NK-92 (cell line): ENCODE data around the gene C1orf87.

Experiments used
- DNase-seq: peaks from one replicate; lab custom pipeline; 2025; ENCODE audit not compliant: unreplicated experiment; lab: John Stamatoyannopoulos, UW

The C1orf87 gene

DNA sequence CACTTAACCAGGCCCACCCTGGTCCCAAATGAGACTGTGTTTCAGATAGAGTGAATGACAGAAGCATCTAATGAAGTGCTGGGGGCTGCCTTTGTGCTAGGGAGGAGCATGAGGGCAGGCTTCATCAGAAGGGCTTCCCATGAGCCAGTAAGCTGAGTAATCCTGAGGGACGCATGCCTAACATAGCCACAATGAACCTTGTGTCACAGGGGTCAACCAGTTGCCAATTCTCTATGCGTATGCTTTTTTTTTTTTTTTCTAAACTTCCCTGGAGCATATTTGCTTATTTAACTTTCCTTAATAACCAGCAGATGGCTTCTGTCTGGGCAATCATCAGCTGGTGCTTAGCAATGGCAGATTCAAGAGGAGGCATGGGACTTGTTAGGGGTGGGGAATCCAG lies 121.5 kb downstream of the C1orf87 start:
- no peak for DNase-seq

GRCh38 chr1:59949648-59950047 lies 123.9 kb downstream of the C1orf87 start:
- DNase-seq = no peak

- DNase-seq = no peak
Observed at GRCh38 chr1:59948990-59949389, 124.6 kb downstream of the C1orf87 start.

DNA sequence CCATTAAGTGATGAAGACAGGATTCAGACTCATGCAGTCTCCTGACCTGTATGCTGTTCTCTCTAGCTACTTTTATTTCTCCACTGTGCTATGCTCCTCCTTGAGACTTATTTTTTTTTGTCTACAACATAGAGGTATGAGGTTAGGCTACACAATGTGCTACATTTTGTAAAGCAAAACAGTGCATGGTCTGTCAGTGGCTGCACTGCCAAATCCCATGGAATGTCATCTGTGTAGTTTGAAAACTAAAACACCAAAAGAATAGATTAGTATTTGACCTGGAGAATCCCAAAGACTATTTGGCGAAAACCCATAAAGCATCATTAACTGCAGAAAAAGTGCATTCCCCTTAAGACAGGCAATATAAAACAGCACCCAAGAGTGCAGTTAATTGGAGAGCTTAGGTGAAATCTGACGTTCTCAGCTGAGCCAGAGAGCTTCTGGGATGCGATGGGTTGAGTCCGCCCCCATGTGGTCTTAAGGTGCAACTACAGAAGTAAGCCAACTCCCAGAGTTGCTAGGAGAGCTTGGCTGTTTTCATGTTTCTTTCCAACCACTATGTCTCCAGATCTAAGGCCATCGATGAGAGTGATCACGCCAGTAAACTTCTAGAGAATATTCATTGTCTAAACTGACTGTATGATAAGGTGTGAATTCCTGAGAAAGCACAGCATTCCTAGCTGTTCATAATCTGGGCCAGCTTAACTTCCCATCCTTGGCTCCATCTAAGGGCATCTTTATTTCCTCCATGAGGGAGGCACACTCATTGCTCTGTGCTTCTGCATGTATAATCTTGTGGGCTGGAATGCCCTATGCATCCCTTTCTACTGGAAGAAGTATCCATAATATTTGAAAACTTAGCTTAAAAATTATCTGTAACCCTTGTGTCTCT lies 126.3 kb downstream of the C1orf87 start:
- no peak for DNase-seq

- no peak for DNase-seq
Observed at GRCh38 chr1:59945790-59946189, 127.8 kb downstream of the C1orf87 start.
